Trophoblast cell (in vitro differentiated cells and primary cell): Measurements from ENCODE around the gene RAB11FIP4.

Experiments
- DNase-seq, 2 donors: peaks; one replicate each; pipeline ENCODE4 v3.0.0-alpha.2; 2016
- H2AFZ ChIP-seq: 2 replicates; pipeline ENCODE4 v1.6.1; 2013; ENCODE audit warnings: low read length, moderate library complexity, mild to moderate bottlenecking; ENCODE audit not compliant: insufficient read depth, poor library complexity
- H2AK5ac ChIP-seq: 2 replicates; pipeline ENCODE4 v1.6.1; 2013; ENCODE audit warnings: mild to moderate bottlenecking, low read length
- H2BK120ac ChIP-seq: 2 replicates; pipeline ENCODE4 v1.6.1; 2013; ENCODE audit warnings: low read length, mild to moderate bottlenecking, moderate library complexity; ENCODE audit not compliant: insufficient read depth, poor library complexity
- H2BK12ac ChIP-seq: 2 replicates; pipeline ENCODE4 v1.6.1; 2013; ENCODE audit warnings: mild to moderate bottlenecking, low read length, moderate library complexity
- H2BK5ac ChIP-seq: 2 replicates; pipeline ENCODE4 v1.6.1; 2013; ENCODE audit warnings: low read length, low read depth, moderate library complexity, mild to moderate bottlenecking; ENCODE audit not compliant: poor library complexity
- H3K14ac ChIP-seq: 2 replicates; pipeline ENCODE4 v1.6.1; 2013; ENCODE audit warnings: mild to moderate bottlenecking, low read length
- H3K18ac ChIP-seq: 2 replicates; pipeline ENCODE4 v1.6.1; 2013; ENCODE audit warnings: mild to moderate bottlenecking, low read length
- H3K23ac ChIP-seq: 2 replicates; pipeline ENCODE4 v1.6.1; 2013; ENCODE audit warnings: low read length
- H3K27ac ChIP-seq: 2 replicates; pipeline ENCODE4 v1.5.1; 2013; ENCODE audit warnings: low read depth, mild to moderate bottlenecking, inconsistent platforms, low read length, moderate library complexity
- H3K27me3 ChIP-seq: 2 replicates; pipeline ENCODE4 v1.6.1; 2013; ENCODE audit warnings: inconsistent platforms, mild to moderate bottlenecking, low read length, moderate library complexity; ENCODE audit not compliant: insufficient read depth
- H3K36me3 ChIP-seq, 2 experiments: 1 replicate in 1 of 2; 2 replicates in 1 of 2; pipeline ENCODE4 v1.6.1; 2013; ENCODE audit warnings: low read length in 2 of 2, mild to moderate bottlenecking in 2 of 2, moderate library complexity in 1 of 2; ENCODE audit not compliant: insufficient read depth in 2 of 2, control insufficient read depth in 1 of 2
- H3K4ac ChIP-seq: 2 replicates; pipeline ENCODE4 v1.6.1; 2013; ENCODE audit warnings: low read depth, mild to moderate bottlenecking, low read length, moderate library complexity
- H3K4me1 ChIP-seq, 2 experiments: 1 replicate in 1 of 2; 2 replicates in 1 of 2; pipeline ENCODE4 v1.6.1; 2013; ENCODE audit warnings: low read length in 2 of 2, mild to moderate bottlenecking in 2 of 2, moderate library complexity in 1 of 2; ENCODE audit not compliant: insufficient read depth in 2 of 2, control insufficient read depth in 1 of 2
- H3K4me2 ChIP-seq: 2 replicates; pipeline ENCODE4 v1.6.1; 2013; ENCODE audit warnings: inconsistent platforms, mild to moderate bottlenecking, low read length, moderate library complexity
- H3K4me3 ChIP-seq: 2 replicates; pipeline ENCODE4 v1.5.1; 2013; ENCODE audit warnings: mild to moderate bottlenecking, low read depth, low read length, inconsistent platforms
- H3K79me1 ChIP-seq: one replicate; pipeline ENCODE4 v1.6.1; 2013; ENCODE audit warnings: low read length
- H3K79me2 ChIP-seq: 2 replicates; pipeline ENCODE4 v1.6.1; 2013; ENCODE audit warnings: low read length, mild to moderate bottlenecking; ENCODE audit not compliant: control insufficient read depth, insufficient read depth, poor library complexity
- H3K9ac ChIP-seq: 2 replicates; pipeline ENCODE4 v1.6.1; 2013; ENCODE audit warnings: mild to moderate bottlenecking, low read length
- H3K9me3 ChIP-seq: 2 replicates; pipeline ENCODE4 v1.6.1; 2013; ENCODE audit warnings: low read depth, mild to moderate bottlenecking, control low read depth, inconsistent platforms, low read length; ENCODE audit not compliant: insufficient read depth
- H4K12ac ChIP-seq: 2 replicates; pipeline ENCODE4 v1.6.1; 2013; ENCODE audit warnings: low read depth, mild to moderate bottlenecking, low read length, moderate library complexity
- H4K8ac ChIP-seq: 2 replicates; pipeline ENCODE4 v1.6.1; 2013; ENCODE audit warnings: low read depth, mild to moderate bottlenecking, low read length, moderate library complexity
- H4K91ac ChIP-seq: one replicate; pipeline ENCODE4 v1.6.1; 2013; ENCODE audit warnings: low read depth, mild to moderate bottlenecking, low read length, moderate library complexity
- WGBS: extraction: QIAGEN DNeasy Blood & Tissue Kit; methylation state at CpG from one replicate; pipeline ENCODE4 v1.1.7; 2013; ENCODE audit warnings: missing lambda C conversion rate; ENCODE audit not compliant: insufficient read length, insufficient coverage; ENCODE audit errors: extremely low coverage; 5-methylcytosine and 5-hydroxymethylcytosine counted together

RAB11FIP4 gene

GRCh38 chr17:31552568-31552967 is 161.1 kb downstream of the RAB11FIP4 start:
- no peaks in the 10 kb centered on the region for H3K36me3 ChIP-seq
- no peak overlapping the region for H3K4me3 ChIP-seq
- H3K27ac ChIP-seq: no peak overlapping the region
- H3K4ac ChIP-seq: no peak overlapping the region
- H2AFZ ChIP-seq: no peak overlapping the region
- H3K79me2 ChIP-seq: peaks cover 4% of the 10 kb centered on the region
- H2BK5ac ChIP-seq: no peak overlapping the region
- H4K12ac ChIP-seq: no peak overlapping the region
- no peak overlapping the region for H2AK5ac ChIP-seq
- no peak overlapping the region for H3K9ac ChIP-seq
- no peak overlapping the region for H3K14ac ChIP-seq
- no peaks in the 10 kb centered on the region for H3K27me3 ChIP-seq
- DNase-seq: no peak
- peaks cover 9% of the 10 kb centered on the region for H3K79me1 ChIP-seq
- H4K91ac ChIP-seq: no peak overlapping the region
- H3K4me1 ChIP-seq: peaks cover 4 to 6% of the 10 kb centered on the region in 2 experiments
- H2BK120ac ChIP-seq: no peak overlapping the region
- no peak overlapping the region for H3K4me2 ChIP-seq
- H3K18ac ChIP-seq: no peak overlapping the region
- no peak overlapping the region for H4K8ac ChIP-seq
- no peaks in the 10 kb centered on the region for H3K9me3 ChIP-seq
- no peak overlapping the region for H2BK12ac ChIP-seq
- WGBS: no CpG with 5 or more reads among the region's 3 CpGs
- no peak overlapping the region for H3K23ac ChIP-seq

- H2AK5ac ChIP-seq: no peak overlapping the region
- H3K79me1 ChIP-seq: peaks cover 15% of the 10 kb centered on the region
- H3K36me3 ChIP-seq: no peaks in the 10 kb centered on the region
- H4K91ac ChIP-seq: no peak overlapping the region
- H3K9ac ChIP-seq: no peak overlapping the region
- no peak overlapping the region for H3K27ac ChIP-seq
- H2BK12ac ChIP-seq: no peak overlapping the region
- no peak overlapping the region for H3K4me3 ChIP-seq
- no peak for DNase-seq
- no peak overlapping the region for H2BK120ac ChIP-seq
- peaks cover 7% of the 10 kb centered on the region for H3K79me2 ChIP-seq
- H3K4me2 ChIP-seq: no peak overlapping the region
- H3K27me3 ChIP-seq: no peaks in the 10 kb centered on the region
- no peak overlapping the region for H4K12ac ChIP-seq
- peaks cover 6% of the 10 kb centered on the region in 2 experiments for H3K4me1 ChIP-seq
- no peak overlapping the region for H3K23ac ChIP-seq
- H3K18ac ChIP-seq: no peak overlapping the region
- no peak overlapping the region for H2AFZ ChIP-seq
- H4K8ac ChIP-seq: no peak overlapping the region
- no peak overlapping the region for H3K4ac ChIP-seq
- H3K9me3 ChIP-seq: no peaks in the 10 kb centered on the region
- WGBS: no CpG with 5 or more reads among the region's 5 CpGs
- no peak overlapping the region for H3K14ac ChIP-seq
- no peak overlapping the region for H2BK5ac ChIP-seq
Measured at GRCh38 chr17:31553506-31553905, 162.0 kb downstream of the RAB11FIP4 start.

- no peak overlapping the region for H3K4me2 ChIP-seq
- H4K8ac ChIP-seq: no peak overlapping the region
- no peak overlapping the region for H2AK5ac ChIP-seq
- H3K9ac ChIP-seq: no peak overlapping the region
- H3K4me1 ChIP-seq: peaks cover 12 to 15% of the 10 kb centered on the region in 2 experiments
- no peak overlapping the region for H2BK12ac ChIP-seq
- H4K12ac ChIP-seq: no peak overlapping the region
- peaks cover 5% of the 10 kb centered on the region for H3K27me3 ChIP-seq
- H4K91ac ChIP-seq: no peak overlapping the region
- H3K79me1 ChIP-seq: peaks cover 21% of the 10 kb centered on the region
- no CpG with 5 or more reads among the region's 1 CpG for WGBS
- peaks cover 11% of the 10 kb centered on the region for H3K79me2 ChIP-seq
- H3K23ac ChIP-seq: no peak overlapping the region
- H3K4me3 ChIP-seq: no peak overlapping the region
- no peaks in the 10 kb centered on the region for H3K36me3 ChIP-seq
- H3K18ac ChIP-seq: no peak overlapping the region
- no peak overlapping the region for H2AFZ ChIP-seq
- DNase-seq: no peak
- no peaks in the 10 kb centered on the region for H3K9me3 ChIP-seq
- H3K14ac ChIP-seq: no peak overlapping the region
- no peak overlapping the region for H2BK5ac ChIP-seq
- no peak overlapping the region for H3K4ac ChIP-seq
- H3K27ac ChIP-seq: no peak overlapping the region
- H2BK120ac ChIP-seq: no peak overlapping the region
Measured at GRCh38 chr17:31554930-31555329, 163.5 kb downstream of the RAB11FIP4 start.

- DNase-seq: no peak
- Histone ChIP-seq H3K9me3 (no peaks in the 10 kb centered on the region), H2BK120ac (no peak overlapping the region), H3K4me2 (no peak overlapping the region), H3K27ac (no peak overlapping the region), H4K12ac (no peak overlapping the region), H3K79me2 (peaks cover 13% of the 10 kb centered on the region), H2BK12ac (no peak overlapping the region), H3K27me3 (peaks cover 7% of the 10 kb centered on the region), H2AK5ac (no peak overlapping the region), H3K9ac (no peak overlapping the region), H3K4me3 (peak overlapping the region; percentile 23), H3K36me3 (no peaks in the 10 kb centered on the region), H3K23ac (no peak overlapping the region), H3K4me1 (peaks cover 26 to 31% of the 10 kb centered on the region in 2 experiments), H3K4ac (no peak overlapping the region), H4K91ac (peak overlapping the region; percentile 7), H3K18ac (no peak overlapping the region), H4K8ac (no peak overlapping the region), H2AFZ (no peak overlapping the region), H2BK5ac (no peak overlapping the region), H3K14ac (no peak overlapping the region), H3K79me1 (peaks cover 26% of the 10 kb centered on the region)
- no CpG with 5 or more reads among the region's 13 CpGs for WGBS
Measured at GRCh38 chr17:31556969-31557645, 165.6 kb downstream of the RAB11FIP4 start.
